Heart left ventricle (tissue), 13 donors: Measurements from ENCODE around the gene FAM151A.

Experiments used
- CTCF ChIP-seq, 12 donors: fragments of 200-600 bp; sonication (generic) in 4 of 12; IDR thresholded peaks; one replicate each; pipeline versions ENCODE4 v1.5.0 to v1.8.0; 2018 to 2022; ENCODE audit warnings: antibody characterized with exemption in 12 of 12, mild to moderate bottlenecking in 5 of 12
- POLR2A ChIP-seq, 2 donors: fragments of 450-650 bp; IDR thresholded peaks; one replicate each; pipeline ENCODE4 v1.6.1; 2017; ENCODE audit warnings: antibody characterized with exemption in 2 of 2, mild to moderate bottlenecking in 2 of 2, moderate library complexity in 2 of 2
- donor health status: ischemic (EF 13 %, LVEDD 7.1; RV severe dilation, severe dysfunction).
- donor health status: DM: no; HTN: yes; CAD: no.
- donor health status: DM: no; HTN: no; CAD: no.
- donor health status: ischemic (EF 25% LVEDD 6.9; RV normal size, moderate dysfunction).
- donor health status: ischemic (EF 25% LVEDD 5.7; RV mildly dilated, moderate dysfunction).
- donor health status: ischemic (EF 35%, LVEDD 5.7; RV mildly dilated, moderate dysfunction).
- donor health status: nonischemic (EF 11% LVEDD 7.7; RV severe dilation, severe dysfunction).
- donor health status: DM: yes; HTN: yes; CAD: no.
- donor health status: PGD.
- donor health status: ischemic (EF 29% LVEDD 5.4; RV normal size, mild dysfunction).
- donor health status: nonischemic (EF 23%, LVEDD 6.1; RV moderate dilation, normal function).

- TF ChIP-seq CTCF (IDR thresholded peaks at IDR 0.05) (no peak), POLR2A (IDR thresholded peaks at IDR 0.05) (no peak)
These were observed 43.0 kb upstream of the FAM151A start for GRCh38 chr1:54666333-54666732.
